Renal cortex interstitium (tissue), 11 donors: ENCODE results near the gene CXCL12. TPM values are rescaled to one million over a fixed set of nuclear protein-coding genes. Genes with fewer than 3 reads are reported as not detected.

Experiments used
- DNase-seq, 11 donors: peaks; one replicate each; pipeline ENCODE4 v3.0.0-alpha.2; 2013; ENCODE audit warnings: low read depth in 9 of 11, low spot score in 4 of 11; ENCODE audit errors: extremely low read depth in 1 of 11
- polyA plus RNA-seq, 3 donors: library from polyadenylated mRNA; unstranded; fragments of 120-200 nt; gene quantifications; one replicate each; pipeline ENCODE4 v1.2.1, GENCODE V29; 2013; ENCODE audit not compliant: insufficient read length in 3 of 3

CXCL12 gene
- polyA plus RNA-seq, 3 donors: 381 to 420 (median 406) TPM

DNA sequence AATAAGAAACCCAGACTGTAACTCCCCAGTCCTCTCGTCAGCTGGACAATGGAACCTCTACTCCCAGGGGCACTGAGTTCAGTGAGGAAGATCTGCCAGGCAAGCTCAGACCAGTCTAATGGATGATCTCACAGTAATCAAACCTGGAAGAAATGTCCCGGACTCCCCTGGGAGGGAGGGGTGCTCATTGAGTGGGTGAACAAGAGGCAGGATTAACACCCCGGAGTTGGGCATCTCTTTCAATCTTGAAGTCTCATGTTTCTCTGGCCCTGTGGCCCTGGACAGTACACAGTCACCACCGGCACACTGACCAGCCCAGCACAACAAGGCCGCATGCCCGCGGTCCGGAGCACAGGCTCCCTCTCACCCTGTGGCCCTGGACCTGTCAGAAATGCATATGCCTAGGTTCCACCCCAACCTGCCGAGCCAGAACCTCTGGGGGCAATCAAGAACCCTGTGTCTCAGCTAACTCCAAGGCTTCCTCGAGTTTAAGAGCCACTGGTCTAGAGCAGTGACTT lies 27.8 kb downstream of the CXCL12 start:
- DNase-seq: no peak

DNA sequence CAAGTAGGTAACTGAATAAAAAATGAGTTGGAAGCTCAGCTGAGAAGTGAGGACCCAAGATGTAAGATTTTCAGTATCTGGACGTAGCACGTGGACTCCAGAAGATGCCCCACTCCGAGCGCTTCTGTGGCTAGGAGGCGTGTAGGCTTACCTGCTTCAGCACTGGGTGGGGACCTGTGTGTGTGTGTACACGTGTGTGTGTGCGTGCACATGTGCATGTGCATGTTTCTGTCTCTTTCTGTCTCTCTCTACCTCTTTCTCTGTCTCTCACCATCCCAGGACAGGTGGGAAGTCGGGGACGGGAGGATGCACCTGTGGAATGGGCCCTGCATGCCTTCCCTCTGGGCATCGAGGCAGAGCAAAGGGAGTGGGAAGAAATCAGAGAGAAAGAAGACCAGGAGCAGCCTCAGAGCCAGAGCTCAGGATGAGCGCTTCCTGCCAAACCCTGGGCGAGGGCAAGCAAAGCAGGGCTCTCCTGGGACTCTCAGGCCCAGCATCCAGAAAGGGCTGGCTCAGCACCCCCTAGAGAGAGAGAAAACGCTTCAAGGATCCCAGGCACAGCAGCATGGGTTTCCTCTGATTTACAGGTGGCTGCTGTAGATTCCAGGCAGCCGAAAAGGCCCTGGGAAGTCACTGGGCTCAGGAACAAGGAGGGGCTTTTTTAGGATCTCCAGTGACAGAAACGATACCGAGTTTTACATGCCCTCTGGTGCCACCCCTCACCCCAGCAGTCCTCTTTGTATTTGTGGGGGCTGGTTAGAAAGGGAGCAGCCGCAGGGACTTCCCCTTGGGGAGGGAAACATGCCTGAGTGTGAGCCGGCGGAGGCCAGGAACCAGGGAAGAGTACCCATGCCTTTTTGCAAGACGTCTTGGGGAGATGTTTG lies 28.5 kb downstream of the CXCL12 start:
- no peak for DNase-seq

DNA sequence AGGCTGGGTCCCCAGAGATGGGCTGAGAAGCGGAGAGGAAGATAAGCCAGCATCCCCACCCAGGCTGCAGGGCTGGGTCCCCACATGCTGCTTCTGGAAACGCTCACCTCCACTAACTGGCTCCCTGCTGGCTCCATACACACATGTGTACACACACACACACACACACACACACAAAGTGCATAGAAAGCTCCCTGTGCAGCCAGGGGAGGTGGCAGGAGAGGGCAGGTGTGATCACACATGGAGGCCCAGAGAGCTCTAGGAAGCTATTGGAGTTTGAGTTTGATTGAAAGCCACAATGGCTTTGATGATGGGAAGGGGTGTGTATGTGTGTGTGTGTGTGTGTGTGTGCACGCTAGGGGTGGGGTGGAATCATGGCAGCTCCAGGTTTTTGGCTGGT lies 29.3 kb downstream of the CXCL12 start:
- no peak for DNase-seq

DNA sequence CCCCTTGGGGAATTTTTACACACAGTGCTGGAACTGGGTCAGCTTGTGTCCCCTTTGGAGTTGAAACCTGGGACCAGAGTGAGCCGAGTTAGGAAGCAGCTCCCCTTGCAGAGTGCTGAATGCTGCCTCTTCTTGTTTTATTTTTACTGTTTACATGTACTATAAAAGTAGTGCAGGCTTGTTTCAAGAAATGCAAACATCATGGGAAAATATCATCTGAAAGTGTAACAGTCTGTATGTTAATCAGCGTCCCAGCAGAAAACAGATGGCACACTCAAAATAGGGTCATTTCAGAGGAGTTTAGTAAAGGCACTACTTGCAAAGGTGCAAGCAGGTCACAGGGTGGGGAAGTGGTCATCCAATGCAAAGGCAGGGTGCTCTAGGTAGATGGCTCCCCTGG lies 30.1 kb downstream of the CXCL12 start:
- DNase-seq: no peak

DNA sequence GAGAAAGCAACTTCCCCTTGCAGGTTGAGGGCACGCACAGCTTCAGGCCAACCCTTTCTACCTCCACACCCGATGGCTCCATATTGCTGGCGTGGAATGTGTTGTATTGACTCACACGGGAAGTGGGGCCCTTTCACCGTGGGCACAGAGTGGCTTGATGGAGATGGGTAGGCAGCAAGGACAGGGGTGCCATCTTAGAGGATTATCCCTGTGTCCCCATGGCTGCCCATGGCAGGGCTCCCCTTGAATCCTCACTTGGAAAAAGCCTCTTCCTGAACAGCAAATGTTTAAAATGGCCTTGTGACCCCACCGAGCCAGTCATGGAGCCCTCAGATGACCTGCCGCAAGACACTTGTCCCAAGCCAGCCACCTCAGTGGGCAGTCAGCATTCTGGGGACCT lies 31.2 kb downstream of the CXCL12 start:
- no peak for DNase-seq

DNA sequence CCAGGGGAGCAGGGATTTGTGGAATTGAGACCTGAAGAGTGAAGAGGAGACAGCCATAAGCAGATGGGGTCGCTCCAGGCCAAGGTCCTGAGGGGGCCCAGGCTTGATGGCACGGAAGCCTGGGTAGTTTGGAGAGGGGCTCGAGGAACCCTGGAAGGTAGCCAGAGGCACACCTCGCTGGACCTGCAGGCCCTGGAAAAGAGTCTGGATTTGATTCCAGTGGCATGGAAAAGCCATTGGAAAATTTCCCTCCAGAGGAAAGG lies 31.8 kb downstream of the CXCL12 start:
- DNase-seq: no peak

DNA sequence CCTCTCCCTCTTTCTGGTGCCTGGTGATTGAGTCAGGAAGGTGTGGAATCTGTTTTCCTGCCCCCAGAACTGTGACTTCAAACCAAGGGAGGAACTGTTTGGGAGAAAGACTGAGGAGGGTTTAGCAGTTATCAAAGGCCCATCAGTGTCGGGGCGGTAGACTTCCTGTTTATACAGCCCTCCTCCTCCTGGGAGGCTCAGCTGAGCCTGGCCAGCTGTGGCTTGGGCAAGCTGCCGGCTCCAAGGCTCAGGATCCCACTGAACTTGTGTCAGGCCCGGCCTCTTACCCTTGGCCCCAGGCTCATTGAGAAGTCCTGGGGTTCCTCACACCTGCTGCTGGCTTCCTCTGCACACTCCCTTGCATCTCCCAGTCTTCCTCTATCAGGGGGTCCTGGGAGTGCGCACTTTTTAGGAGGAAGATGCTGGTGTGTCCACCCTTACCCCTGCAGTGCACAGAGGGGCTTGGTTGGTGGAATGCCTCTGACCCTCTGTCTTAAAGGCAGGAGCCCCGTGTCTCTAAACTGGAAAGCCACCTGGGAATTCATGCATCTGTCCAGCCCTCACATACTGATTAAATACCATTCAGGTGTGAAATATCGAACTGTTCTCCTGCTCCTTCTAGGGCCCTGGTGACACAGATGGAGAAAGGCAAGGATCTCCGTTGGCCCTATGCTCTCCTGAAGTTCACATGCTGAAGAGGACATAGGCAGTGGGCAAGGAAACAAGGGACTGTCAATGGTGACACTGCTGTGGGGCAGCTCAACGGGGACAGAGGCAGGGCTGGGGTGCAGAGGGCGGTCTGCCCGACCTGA lies 32.4 kb downstream of the CXCL12 start:
- peak in 10 of 11 donors; percentile 49 to 73 (median 59) for DNase-seq

DNA sequence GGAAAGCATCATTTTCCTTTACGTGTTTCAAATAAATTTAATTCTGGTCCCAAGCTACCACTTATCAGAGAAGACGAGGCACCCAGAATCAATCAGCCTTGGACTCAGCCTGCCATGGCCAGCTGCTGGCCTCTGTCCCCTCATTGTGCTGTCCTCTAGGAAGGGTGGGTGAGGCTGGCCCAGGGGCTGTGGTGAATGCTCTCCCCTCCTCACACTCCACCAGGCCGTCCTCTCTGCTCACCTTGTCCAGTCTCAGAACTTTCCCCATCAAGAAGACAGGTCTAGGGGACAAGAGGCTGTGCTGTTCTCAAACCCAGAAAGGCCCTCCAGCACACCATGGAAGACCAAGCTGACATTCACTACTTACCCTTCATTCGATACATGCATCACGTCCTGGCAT lies 36.4 kb downstream of the CXCL12 start:
- DNase-seq: no peak

DNA sequence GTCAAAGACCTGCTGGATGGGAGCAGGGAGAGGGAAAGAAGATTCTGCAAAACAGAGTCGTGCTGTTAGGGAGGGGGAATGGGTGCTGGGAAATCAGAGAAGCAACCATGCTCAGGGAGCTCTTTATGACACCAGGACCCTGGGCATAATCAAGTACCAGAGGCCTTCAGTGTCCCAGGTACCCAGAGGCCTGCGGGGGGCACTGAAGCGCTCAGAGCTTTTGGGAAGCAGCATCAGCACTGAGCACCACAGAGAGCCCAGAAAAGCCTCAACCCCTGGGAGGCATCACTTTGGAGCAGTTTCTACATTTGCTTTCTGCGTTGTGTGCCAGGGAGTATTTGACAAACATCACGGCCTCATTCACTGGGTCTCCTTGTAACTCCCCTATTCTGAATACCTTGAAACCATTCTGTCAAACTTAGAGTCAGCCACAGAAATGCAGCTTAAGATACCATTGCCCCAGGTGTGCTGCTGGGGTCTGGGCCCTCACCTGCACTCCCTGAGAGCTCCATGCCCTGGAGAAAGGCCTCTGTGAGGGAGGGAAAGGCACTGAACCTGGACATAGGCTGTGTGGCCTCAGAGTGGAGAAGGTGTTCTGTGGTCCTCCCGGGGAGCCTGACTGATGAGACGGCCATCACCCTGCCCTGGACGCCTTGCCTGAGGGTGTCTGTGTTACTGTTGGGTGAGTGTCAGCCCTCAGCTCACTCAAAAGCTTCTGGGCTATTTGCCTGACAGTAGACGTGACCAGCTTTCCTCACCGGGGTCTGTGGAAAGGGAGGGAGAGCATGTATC lies 37.1 kb downstream of the CXCL12 start:
- no peak for DNase-seq

DNA sequence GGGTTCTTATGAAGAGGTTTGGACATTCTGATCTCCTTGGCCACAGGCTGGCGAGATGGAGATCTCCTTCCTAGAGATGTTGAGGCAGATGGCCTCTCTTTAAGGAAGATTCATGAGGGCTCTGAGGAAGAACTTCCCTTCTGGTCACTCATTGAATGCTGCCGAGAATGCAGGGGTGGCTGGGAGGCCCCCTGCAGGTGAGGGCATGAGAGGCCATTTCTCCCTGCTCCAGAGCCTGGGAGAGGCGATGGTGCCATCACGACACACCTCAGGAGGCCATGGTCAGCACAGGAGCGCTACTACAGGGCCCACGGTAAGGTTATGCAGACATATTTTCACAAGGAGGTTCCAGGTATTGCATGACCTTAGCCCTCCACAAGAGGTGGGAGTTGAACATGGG lies 40.2 kb downstream of the CXCL12 start:
- DNase-seq: no peak

DNA sequence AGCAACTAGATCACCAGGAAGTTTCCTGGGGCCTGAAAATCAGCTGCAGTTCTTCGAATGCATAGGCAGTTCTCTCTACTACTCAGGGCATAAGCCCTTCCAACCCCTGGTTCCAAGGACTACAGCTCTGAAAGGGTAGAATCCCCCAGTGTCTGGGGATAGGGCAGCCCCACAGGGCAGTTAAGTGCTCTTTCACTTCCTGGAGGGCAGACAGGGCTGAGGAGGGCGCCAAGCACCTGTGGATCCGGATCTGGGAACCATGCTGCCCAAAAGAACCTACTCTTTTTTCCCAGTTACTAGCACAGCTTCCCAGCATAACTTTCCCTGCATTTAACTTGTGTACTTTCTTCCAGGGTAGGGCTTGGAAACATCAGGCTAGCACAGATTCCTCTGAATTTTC lies 41.1 kb downstream of the CXCL12 start:
- DNase-seq: no peak

DNA sequence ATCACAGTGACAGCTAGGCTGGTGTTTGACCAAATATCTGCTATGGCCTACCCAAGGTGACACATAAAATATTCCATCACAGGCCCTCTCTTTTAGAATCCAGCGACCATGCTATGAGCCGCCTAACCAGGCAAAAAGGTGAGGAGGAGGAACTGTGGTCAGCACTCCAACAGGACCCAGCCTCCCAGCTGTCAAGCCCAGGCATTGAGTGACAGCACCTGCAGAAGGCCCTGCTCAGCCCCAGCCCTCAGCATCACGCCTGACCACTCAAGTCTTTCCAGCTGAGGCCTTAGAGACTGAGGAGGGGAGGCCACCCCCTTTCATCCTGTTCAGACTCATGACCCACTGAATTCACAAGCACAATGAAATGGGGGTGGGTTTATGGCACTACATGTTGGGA lies 43.0 kb downstream of the CXCL12 start:
- no peak for DNase-seq

DNA sequence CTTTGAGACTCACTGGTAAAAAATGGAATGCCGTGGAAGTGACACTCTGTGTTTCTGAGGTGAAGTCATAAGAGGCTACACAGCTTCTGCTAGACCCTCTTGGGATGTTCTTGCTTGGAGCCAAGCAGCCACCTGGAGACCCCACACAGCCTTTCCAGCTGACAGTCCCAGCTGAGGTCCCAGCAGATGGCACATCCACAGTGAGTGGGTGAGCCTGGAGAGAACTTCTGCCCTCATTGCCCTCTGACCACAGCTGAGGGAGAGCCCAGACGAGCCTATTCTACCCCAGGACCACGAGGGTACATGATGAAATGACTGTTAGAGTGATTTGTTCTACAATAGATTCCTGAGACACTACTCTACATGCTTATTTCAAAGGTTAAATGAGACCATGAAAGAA lies 44.3 kb downstream of the CXCL12 start:
- no peak for DNase-seq

DNA sequence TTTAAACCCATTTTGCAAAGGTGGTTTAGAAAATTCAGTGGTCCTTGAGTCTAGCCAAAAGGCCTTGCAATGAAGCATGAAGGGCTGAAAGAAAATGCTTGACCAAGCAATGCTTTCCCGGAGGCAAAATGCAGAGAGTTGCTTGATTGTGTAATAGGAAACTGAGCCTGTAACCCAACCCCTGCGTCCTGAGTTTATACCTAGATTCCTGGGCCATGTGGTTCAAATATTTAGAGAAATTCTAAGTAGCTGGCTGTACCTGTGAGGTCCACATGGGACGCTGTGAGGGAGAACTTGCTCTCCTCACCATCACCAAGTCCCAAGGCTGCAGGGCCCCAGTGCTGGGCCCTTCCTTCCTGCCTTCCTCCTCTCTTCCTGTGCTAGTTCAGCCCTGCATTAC lies 45.7 kb downstream of the CXCL12 start:
- DNase-seq: peak in 6 of 11 donors; percentile 26 to 70 (median 46)

DNA sequence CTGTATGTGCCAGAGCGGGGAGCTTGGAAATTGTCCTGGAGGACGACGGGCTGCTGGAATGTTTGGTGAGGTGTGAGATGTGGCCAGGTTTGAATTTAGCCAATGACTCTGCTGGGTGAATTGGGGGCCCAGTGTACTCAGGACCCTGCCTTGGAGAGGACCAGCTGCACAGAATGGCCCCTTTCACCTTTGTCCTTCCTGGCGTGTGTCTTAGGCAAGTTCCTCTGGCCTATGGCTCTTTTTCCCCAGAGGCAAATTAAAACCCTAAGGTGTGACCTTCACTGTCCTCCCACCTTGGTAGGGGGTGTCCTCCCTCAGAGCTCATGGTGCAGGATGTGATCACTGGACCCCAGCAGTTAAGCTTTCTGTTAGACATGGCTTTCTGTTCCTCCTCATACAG lies 47.8 kb downstream of the CXCL12 start:
- no peak for DNase-seq

DNA sequence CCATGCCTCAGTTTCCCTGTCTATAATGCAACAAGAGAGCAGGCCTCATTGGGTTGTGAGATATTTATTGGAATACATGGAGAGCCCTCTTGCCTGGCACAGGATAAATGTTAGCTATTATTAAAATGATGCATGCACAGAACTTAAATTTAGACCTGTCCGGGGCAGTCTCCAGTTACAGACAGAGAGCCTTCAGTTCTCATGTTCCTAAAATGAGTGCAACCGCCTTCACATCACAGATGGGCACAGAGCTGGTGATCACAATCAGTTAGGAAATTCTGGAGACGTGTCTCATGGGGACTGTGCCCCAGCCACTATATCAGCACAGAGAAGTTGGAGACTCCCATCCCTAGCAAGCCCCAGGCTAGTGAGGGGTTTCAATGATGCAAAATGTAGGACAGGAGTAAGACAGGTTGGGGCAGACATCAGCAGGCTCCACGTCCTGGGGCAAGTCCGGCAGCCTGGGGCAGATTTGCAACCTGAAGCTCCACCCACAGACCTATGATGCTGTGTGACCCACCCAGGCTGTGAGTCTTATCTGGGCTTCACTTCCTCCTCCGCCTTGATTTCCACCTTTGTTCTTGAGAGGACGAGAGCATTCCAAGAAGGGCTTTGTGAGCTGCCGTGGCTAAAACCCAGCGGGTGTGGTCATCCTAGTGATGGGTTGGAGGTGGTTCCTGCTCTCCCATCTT lies 49.4 kb downstream of the CXCL12 start:
- DNase-seq: no peak

DNA sequence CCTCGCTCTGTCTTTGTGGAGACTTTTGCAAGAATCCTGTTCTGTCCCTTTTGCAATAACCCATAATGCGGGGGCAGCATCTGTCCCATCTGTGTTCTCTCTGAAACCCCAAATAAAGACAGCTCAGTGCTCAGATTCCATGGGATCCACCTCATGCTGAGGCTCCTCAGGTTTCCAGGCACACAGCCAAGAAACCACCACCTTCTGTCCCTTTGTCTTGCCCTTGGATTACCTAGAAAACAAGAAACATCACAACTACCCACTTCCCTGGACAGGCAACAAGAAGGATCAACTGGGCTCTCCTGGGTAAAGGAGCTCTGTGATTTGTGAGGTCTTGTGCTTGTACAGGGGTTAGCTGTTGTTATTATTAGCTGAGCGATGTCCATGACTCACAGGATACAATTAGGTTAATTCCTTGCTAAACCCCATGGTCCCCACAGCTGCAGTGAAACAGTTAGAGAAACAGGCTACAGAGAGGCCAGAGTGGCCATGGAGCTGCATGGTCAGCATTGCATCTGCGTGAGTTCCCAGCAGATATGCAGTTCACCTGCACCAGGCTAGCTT lies 50.2 kb downstream of the CXCL12 start:
- no peak for DNase-seq

DNA sequence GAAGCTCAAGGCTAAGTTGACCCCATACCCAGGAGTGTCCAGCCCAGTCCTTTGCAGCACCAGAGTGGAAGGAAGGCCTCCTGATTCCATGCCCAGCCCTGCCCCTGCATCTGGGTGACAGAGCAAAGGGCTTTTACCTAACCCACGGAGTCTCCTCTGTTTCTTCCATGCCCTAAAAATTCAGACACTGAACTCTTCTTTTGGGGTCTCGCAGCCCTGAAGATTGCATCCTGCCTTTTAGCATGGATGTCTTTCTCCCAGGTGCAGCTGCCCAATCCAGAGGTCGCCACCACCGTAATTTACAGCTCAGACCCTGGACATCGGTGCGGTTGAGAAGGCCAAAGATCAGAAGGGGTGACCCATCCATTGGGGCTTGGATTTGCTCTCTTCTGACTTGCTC lies 50.8 kb downstream of the CXCL12 start:
- DNase-seq: no peak

DNA sequence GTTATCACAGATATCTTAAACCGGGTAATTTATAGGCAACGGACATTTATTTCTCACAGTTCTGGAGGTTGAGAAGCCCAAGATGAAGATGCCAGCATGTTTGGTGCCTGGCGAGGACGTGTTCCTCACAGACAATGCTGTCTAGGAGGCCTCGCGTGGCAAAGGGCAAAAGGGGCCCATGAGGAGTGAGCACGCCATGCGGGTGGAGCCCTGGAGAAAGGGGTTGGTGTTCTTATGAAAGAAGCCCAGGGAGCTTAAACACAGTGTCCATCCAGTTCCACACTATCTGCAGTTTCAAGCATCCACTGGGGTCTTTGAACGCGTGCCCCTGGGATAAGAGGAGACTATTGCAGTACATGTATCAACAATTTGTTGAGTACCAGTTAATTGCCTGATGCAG lies 51.4 kb downstream of the CXCL12 start:
- DNase-seq: no peak
